Measurements from ENCODE around the gene FOXL2NB.

FOXL2NB gene

GRCh38 chr3:138938056-138938876, 8.8 kb upstream of the FOXL2NB start:
- FAIRE-seq: no peak
- no peak for DNase-seq (ENCODE audit: insufficient read length, low spot score)
- no peak for TF ChIP-seq CTCF (IDR thresholded peaks at IDR 0.05; ENCODE audit: insufficient read depth, missing control alignments)

DNA sequence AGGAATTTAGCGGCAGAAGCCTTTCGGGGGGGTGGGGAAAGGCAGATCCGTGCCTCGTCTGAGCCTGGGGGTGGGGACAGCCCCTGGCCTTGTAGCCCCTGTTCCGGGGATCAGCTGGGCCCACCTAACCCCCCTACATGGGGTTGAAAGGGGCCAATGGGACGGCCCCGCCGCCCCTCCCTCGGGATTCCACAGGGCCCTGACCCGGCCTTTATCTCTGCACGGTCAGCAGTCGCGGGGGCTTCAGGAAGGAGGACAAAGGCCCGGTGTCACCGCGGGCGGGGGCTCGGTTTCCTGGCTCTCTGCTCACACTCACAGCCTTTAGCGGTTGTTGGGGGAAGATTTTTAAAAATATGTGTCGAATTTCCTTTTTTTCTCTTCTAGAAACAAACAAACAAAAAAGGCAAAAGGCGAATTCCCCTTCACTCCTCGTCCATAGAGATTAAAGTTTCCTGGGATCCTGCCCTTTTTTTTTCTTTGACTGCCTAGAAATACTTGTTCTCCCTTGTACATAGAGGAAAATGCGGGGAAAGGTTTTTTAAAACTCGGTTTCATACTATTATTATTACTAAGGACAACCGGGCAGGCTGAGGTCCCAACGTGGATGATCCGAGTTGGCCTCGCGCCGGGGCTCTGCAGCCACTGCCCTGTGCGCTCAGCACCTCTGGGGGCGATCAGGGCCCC, 8.0 kb upstream of the FOXL2NB start:
- TF ChIP-seq CTCF (IDR thresholded peaks at IDR 0.05; ENCODE audit: insufficient read depth, missing control alignments): no peak
- DNase-seq (ENCODE audit: insufficient read length, low spot score) (no peak), FAIRE-seq (no peak)

DNA sequence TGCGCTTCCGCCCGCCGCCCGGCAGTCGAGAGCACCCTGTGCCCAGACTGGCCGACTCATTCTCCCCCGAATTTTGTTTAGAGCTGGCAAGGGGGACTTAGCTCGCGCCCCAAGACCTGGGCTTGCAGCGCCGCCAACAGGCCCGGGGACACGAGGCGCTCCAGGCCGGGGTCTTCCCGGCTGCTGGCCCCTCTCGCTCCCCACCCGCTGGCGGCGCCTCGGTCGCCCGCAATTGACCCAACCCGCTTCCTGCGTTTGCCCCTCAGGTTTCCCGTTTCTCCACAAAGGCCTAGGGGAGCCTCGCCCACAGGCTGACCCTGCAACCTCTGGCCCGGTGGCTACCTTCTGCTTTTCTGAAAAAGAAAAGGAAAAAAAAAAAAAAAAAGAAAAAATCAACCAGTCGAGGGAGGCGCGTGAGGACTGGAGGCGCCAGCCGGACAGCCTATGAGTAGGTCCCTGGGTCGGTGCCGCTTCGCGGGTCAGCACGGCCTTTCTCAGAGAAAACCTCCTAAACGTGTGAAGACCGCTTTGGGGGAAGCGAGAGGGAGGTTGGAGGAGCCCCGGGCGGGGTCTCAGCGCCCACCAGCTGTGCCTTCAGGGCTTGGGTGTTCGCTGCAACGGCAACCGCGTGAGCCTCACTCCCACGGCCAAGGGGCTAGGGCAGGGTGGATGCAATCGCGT, 7.3 kb upstream of the FOXL2NB start:
- TF ChIP-seq CTCF (IDR thresholded peaks at IDR 0.05; ENCODE audit: insufficient read depth, missing control alignments): no peak
- no peak for FAIRE-seq
- DNase-seq (ENCODE audit: insufficient read length, low spot score): no peak

DNA sequence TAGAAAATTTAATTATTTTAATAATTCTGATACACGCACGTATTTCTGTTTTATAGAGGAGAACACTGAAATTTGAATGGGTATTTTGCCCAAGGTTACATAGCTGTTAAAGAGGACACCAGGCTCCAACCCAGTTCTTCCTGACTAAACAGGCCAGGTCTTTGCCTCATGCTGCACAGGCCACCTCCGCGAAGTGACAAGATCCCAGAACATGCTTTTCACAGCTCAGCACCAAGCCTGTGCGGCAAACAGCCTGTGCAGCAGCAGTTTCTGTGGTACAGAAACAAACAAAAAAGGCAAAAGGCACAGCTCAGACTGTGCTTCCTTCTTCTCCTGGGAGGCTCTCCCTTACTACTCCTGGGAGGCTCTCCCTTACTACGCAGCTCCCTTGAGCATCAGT, 6.6 kb upstream of the FOXL2NB start:
- no peak for TF ChIP-seq CTCF (IDR thresholded peaks at IDR 0.05; ENCODE audit: insufficient read depth, missing control alignments)
- FAIRE-seq: no peak
- no peak for DNase-seq (ENCODE audit: insufficient read length, low spot score)

DNA sequence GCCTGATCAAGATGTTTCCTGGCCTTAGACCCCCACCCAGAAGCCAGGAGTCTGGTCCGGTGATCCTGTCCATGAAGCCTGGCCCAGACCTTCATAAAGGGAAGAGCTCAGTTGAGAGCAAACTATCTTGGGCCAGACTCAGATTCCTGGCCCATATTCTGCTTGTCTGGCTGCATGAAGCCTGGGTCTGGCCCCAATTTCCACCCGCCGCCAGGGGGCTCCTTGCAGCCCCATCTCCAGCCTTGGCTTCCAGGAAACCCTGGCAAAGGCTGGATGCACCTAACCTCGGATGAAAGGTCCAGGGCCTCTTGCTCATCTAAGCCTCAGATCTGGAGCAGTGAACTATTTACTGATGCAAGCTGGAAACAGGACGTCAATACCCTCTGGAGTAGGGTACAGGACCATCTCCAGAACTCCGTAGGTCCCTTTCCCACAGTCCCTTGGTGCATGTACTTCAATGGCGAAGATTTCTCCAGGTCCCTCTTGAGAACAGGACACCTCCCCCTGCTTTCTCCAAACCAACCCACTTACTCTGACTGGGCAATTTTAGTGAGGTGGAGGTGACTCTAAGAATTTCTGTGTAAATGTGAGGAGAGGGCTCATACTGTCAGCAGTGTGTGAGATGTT, 5.6 kb upstream of the FOXL2NB start:
- TF ChIP-seq CTCF (IDR thresholded peaks at IDR 0.05; ENCODE audit: insufficient read depth, missing control alignments): peak; percentile 60
- FAIRE-seq (no peak), DNase-seq (ENCODE audit: insufficient read length, low spot score) (no peak)

- no peak for TF ChIP-seq CTCF (IDR thresholded peaks at IDR 0.05; ENCODE audit: insufficient read depth, missing control alignments)
- DNase-seq (ENCODE audit: insufficient read length, low spot score) (no peak), FAIRE-seq (no peak)
Observed at GRCh38 chr3:138942271-138942670, 4.7 kb upstream of the FOXL2NB start.

Measured in D721Med (cell line).